DND-41 (cell line): ENCODE data around the gene LPIN1.

Experiments
- ATAC-seq: fragments of 200-7000 bp; cut with Tn5 transposase; 3 replicates; pipeline ENCODE4 v1.9.1; 2021; ENCODE audit warnings: low read depth; ENCODE audit not compliant: insufficient read depth
- DNase-seq: peaks from one replicate; pipeline ENCODE4 v3.0.0-alpha.2; 2020
- H2AFZ ChIP-seq: 2 replicates; pipeline ENCODE4 v1.6.0; 2012; ENCODE audit warnings: low read depth, low read length
- H3K27ac ChIP-seq: 2 replicates; pipeline ENCODE4 v1.5.1; 2012; ENCODE audit warnings: low read length, inconsistent platforms
- H3K27me3 ChIP-seq: fragments of 200-600 bp; sonication (generic); 2 replicates; pipeline ENCODE4 v1.6.0; 2012; ENCODE audit warnings: low read length, mild to moderate bottlenecking, inconsistent platforms; ENCODE audit not compliant: insufficient read depth, poor library complexity
- H3K36me3 ChIP-seq: 2 replicates; pipeline ENCODE4 v1.5.1; 2012; ENCODE audit warnings: low read length, inconsistent platforms; ENCODE audit not compliant: insufficient read depth
- H3K4me1 ChIP-seq: 2 replicates; pipeline ENCODE4 v1.5.1; 2012; ENCODE audit warnings: mild to moderate bottlenecking, low read length; ENCODE audit not compliant: insufficient read depth
- H3K4me2 ChIP-seq: 2 replicates; pipeline ENCODE4 v1.6.0; 2012; ENCODE audit warnings: mild to moderate bottlenecking, moderate library complexity, low read length, inconsistent platforms; ENCODE audit not compliant: insufficient read depth
- H3K4me3 ChIP-seq, 2 experiments: fragments of 200-600 bp in 1 of 2; shearing (Covaris generic) in 1 of 2; 2 replicates each; pipeline ENCODE4 v1.5.1; 2012 to 2016; ENCODE audit warnings: inconsistent platforms in 2 of 2, low read length in 2 of 2, mild to moderate bottlenecking in 2 of 2, low read depth in 1 of 2, moderate library complexity in 1 of 2
- H3K79me2 ChIP-seq: 2 replicates; pipeline ENCODE4 v1.6.0; 2012; ENCODE audit warnings: low read length, inconsistent platforms; ENCODE audit not compliant: insufficient read depth
- H3K9ac ChIP-seq: 2 replicates; pipeline ENCODE4 v1.6.0; 2012; ENCODE audit warnings: low read depth, mild to moderate bottlenecking, inconsistent platforms, low read length, moderate library complexity
- H3K9me3 ChIP-seq: 2 replicates; pipeline ENCODE4 v1.5.1; 2012; ENCODE audit warnings: low read length, moderate library complexity, mild to moderate bottlenecking, inconsistent platforms; ENCODE audit not compliant: insufficient read depth, severe bottlenecking
- H4K20me1 ChIP-seq: 2 replicates; pipeline ENCODE4 v1.6.0; 2012; ENCODE audit warnings: low read length; ENCODE audit not compliant: insufficient read depth
- EZH2 ChIP-seq: IDR thresholded peaks from 3 replicates; pipeline ENCODE4 v1.6.1; 2012; ENCODE audit warnings: borderline replicate concordance, low read depth, mild to moderate bottlenecking, moderate library complexity, low read length, inconsistent platforms; ENCODE audit not compliant: severe bottlenecking
- TF ChIP-seq, protein P1 (sequence below): IDR thresholded peaks from 2 replicates; pipeline ENCODE4 v1.5.1; 2012; ENCODE audit warnings: borderline replicate concordance, low read length, moderate library complexity, mild to moderate bottlenecking; ENCODE audit not compliant: poor library complexity, severe bottlenecking; ENCODE audit errors: extremely low read depth

The LPIN1 gene

DNA sequence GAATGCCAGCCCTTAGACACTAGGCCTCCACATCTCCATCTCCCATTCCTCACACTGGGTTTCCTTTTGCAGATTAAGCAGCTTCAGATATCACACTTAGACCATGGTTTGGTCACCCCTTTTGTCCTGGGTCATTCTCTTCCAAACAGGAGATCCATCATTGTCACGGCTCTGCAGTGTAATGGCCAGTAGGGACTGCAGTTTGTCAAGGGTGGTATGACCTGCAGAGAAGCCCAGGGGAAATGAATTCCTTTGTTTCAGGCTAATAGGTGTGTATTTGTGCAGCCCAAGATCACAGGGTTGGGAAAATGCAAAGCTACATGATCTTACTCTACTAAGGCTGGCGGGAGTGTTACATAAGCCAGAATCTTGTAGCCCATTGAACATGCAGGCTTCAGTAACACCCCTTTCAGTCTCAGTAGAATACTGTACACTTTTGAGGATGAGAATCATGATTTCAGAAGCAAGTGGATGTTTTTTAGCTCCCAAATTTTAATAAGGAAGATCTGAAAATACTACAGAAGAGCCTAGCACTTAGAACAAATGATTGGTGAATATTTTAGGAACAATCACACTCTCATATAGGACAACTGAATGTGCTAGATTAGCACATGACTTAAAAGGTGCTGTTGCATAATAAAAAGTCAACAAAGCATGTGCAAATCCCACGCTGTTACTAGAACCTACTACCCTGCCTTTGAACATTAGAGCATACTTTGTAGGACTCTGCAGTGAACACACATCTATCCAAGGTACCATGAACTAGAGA lies 24.0 kb upstream of the LPIN1 start:
- H3K36me3 ChIP-seq, result no peaks in the 10 kb centered on the region
- no peak for ATAC-seq

DNA sequence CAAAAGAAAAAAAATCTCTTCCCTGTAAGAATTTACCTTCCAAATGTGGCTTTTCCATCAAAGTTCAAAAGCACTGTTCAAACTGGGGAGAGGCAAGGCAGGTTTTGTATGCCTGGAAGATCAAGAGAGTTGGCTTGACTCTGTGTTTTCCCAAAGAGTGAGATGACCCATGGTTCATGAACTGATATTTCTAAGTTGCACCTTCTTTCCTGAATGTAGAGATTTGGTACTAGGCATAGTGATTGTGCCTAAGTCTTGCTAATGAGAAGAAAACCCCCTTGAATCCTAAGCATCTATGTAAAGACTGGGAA lies 23.4 kb upstream of the LPIN1 start:
- TF ChIP-seq EZH2, result no peak
- TF ChIP-seq, protein P1, sequence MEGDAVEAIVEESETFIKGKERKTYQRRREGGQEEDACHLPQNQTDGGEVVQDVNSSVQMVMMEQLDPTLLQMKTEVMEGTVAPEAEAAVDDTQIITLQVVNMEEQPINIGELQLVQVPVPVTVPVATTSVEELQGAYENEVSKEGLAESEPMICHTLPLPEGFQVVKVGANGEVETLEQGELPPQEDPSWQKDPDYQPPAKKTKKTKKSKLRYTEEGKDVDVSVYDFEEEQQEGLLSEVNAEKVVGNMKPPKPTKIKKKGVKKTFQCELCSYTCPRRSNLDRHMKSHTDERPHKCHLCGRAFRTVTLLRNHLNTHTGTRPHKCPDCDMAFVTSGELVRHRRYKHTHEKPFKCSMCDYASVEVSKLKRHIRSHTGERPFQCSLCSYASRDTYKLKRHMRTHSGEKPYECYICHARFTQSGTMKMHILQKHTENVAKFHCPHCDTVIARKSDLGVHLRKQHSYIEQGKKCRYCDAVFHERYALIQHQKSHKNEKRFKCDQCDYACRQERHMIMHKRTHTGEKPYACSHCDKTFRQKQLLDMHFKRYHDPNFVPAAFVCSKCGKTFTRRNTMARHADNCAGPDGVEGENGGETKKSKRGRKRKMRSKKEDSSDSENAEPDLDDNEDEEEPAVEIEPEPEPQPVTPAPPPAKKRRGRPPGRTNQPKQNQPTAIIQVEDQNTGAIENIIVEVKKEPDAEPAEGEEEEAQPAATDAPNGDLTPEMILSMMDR, result no peak
- Histone ChIP-seq H3K27ac (no peak overlapping the region), H3K4me3 (no peak overlapping the region), H4K20me1 (no peaks in the 10 kb centered on the region), H3K9ac (no peak overlapping the region), H3K79me2 (no peaks in the 10 kb centered on the region), H3K36me3 (no peaks in the 10 kb centered on the region), H3K9me3 (no peaks in the 10 kb centered on the region), H2AFZ (no peak overlapping the region), H3K4me2 (no peak overlapping the region), H3K4me1 (peaks cover 16% of the 10 kb centered on the region), H3K27me3 (no peaks in the 10 kb centered on the region)
- ATAC-seq (no peak), DNase-seq (no peak)

More for the DNA sequence above, 24.0 kb upstream of the LPIN1 start:
- Histone ChIP-seq H2AFZ (no peak overlapping the region), H3K4me2 (no peak overlapping the region), H3K9ac (no peak overlapping the region), H3K27me3 (no peaks in the 10 kb centered on the region), H3K27ac (no peak overlapping the region), H3K9me3 (no peaks in the 10 kb centered on the region), H3K4me3 (no peak overlapping the region), H3K4me1 (peaks cover 16% of the 10 kb centered on the region), H4K20me1 (no peaks in the 10 kb centered on the region), H3K79me2 (no peaks in the 10 kb centered on the region)
- TF ChIP-seq EZH2, result no peak
- TF ChIP-seq, protein P1, result no peak
- DNase-seq, result no peak

DNA sequence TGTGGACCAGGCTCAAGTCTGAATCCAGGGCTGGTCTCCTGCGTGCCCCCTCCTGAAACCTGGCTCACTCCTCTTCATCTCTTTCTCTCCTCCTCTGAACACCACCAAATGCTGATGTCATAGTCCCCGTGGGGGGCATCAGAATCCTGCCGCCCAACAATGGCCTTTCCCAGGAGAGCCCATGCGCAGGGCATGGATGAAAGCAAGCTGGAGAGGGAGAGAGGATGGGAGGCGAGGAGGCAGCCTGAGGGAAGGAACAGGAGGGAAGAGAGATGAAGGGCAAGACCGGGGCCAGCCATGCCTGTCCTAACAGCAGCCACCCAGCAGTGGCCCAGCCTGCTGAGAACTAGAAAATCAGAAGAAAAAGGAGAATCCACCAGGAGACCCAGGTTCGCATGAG lies 22.3 kb upstream of the LPIN1 start:
- H3K9me3 ChIP-seq, result no peaks in the 10 kb centered on the region
- no peak for ATAC-seq
- no peak overlapping the region for H2AFZ ChIP-seq
- H3K27me3 ChIP-seq, result no peaks in the 10 kb centered on the region
- no peak overlapping the region for H3K9ac ChIP-seq
- no peak overlapping the region for H3K27ac ChIP-seq
- no peaks in the 10 kb centered on the region for H4K20me1 ChIP-seq
- no peak for DNase-seq
- H3K4me1 ChIP-seq, result peaks cover 9% of the 10 kb centered on the region
- no peak overlapping the region for H3K4me3 ChIP-seq
- no peaks in the 10 kb centered on the region for H3K79me2 ChIP-seq
- H3K36me3 ChIP-seq, result no peaks in the 10 kb centered on the region
- no peak overlapping the region for H3K4me2 ChIP-seq
- TF ChIP-seq, protein P1, result no peak

DNA sequence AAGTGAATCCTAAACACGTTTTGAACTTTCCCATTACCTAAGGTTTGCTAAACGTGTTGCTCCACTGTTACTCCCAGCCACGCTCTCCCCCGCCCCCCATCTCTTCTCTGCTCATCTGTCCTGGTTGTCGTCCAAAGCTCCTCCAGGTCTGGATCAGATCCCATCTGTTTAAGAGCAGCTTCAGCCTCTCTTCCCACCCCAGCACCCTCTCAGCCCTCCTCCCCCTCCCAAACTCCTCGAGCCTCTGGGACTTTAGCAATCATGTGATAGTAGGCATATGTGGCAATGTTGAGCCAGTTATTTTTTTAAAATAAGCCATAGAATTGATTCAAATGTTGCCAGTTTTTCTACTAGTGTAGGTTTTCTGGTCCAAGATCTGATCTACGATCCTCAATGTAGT lies 20.0 kb upstream of the LPIN1 start:
- Histone ChIP-seq H3K27me3 (no peaks in the 10 kb centered on the region), H4K20me1 (no peaks in the 10 kb centered on the region), H3K4me2 (no peak overlapping the region), H3K36me3 (no peaks in the 10 kb centered on the region), H3K4me3 (no peak overlapping the region), H3K9me3 (no peaks in the 10 kb centered on the region), H3K9ac (no peak overlapping the region), H2AFZ (no peak overlapping the region), H3K27ac (no peak overlapping the region), H3K4me1 (peaks cover 3% of the 10 kb centered on the region; the same call in 1 of the 2 replicates), H3K79me2 (no peaks in the 10 kb centered on the region)
- ATAC-seq, result no peak
- no peak for DNase-seq
- TF ChIP-seq EZH2, result no peak
- TF ChIP-seq, protein P1, result no peak
